ENCODE results near the gene SORBS2.
A peak's percentile ranks its signal among the peaks of the same experiment; 100 is the strongest.

DNA sequence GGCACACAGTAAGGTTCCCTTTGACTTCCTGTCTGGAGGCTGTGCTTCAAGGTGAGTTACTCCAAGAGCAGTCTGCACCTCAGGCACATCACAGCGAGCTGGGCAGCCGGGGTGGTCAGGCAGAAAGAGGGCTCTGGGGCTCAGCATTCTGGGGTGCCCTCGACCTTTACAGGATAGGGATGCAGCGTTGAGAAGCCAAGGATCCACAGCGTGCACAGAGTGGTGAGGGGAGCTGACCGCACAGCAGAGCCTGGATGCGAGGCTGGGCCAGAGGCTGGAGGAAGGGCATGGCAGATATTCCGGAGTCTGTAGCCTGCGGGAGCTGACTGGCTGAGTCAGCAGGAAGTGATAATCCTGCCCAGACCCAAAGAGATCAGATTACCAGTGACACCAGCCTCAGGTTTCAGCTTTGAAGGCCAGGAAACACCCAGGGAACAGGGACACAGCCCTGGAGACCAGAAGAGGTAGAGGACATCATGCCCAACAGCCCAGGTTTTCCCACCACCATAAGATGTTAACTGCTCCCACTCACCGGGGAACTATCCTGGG, 238.3 kb downstream of the SORBS2 start:
- TF ChIP-seq CREB1 (CRISPR knock-in tag; IDR thresholded peaks at IDR 0.05) (no peak), PREB (CRISPR knock-in tag; IDR thresholded peaks at IDR 0.05; ENCODE audit: borderline replicate concordance) (no peak), MYBL2 (CRISPR knock-in tag; IDR thresholded peaks at IDR 0.05) (no peak), MAX (CRISPR knock-in tag; IDR thresholded peaks at IDR 0.05) (0 out of 2 replicates have a peak, but pooled peaks have one; percentile 30), ATF1 (CRISPR knock-in tag; IDR thresholded peaks at IDR 0.05) (no peak), ZNF281 (CRISPR knock-in tag; IDR thresholded peaks at IDR 0.05) (no peak)
- TF ChIP-seq, protein P1, sequence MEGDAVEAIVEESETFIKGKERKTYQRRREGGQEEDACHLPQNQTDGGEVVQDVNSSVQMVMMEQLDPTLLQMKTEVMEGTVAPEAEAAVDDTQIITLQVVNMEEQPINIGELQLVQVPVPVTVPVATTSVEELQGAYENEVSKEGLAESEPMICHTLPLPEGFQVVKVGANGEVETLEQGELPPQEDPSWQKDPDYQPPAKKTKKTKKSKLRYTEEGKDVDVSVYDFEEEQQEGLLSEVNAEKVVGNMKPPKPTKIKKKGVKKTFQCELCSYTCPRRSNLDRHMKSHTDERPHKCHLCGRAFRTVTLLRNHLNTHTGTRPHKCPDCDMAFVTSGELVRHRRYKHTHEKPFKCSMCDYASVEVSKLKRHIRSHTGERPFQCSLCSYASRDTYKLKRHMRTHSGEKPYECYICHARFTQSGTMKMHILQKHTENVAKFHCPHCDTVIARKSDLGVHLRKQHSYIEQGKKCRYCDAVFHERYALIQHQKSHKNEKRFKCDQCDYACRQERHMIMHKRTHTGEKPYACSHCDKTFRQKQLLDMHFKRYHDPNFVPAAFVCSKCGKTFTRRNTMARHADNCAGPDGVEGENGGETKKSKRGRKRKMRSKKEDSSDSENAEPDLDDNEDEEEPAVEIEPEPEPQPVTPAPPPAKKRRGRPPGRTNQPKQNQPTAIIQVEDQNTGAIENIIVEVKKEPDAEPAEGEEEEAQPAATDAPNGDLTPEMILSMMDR (IDR thresholded peaks at IDR 0.05): no peak

Measured in WTC11 (cell line).